OCI-LY1 (cell line): ENCODE results near the gene DONSON.

Source experiments
- H2AFZ ChIP-seq: fragments of 200-600 bp; sonication (generic), shearing (Covaris generic); 2 replicates; pipeline ENCODE4 v1.6.0; 2014; ENCODE audit warnings: antibody characterized with exemption, mild to moderate bottlenecking, low read length
- H3F3A ChIP-seq: fragments of 200-600 bp; sonication (generic), shearing (Covaris generic); 2 replicates; pipeline ENCODE4 v1.6.0; 2014; ENCODE audit warnings: mild to moderate bottlenecking, antibody characterized with exemption, low read length, moderate library complexity; ENCODE audit not compliant: insufficient read depth
- H3K27ac ChIP-seq: fragments of 200-600 bp; sonication (generic); 2 replicates; pipeline ENCODE4 v1.5.1; 2014; ENCODE audit warnings: low read length, mixed run types, mild to moderate bottlenecking, low read depth; ENCODE audit not compliant: poor library complexity, severe bottlenecking
- H3K27me3 ChIP-seq: fragments of 200-600 bp; sonication (generic); 2 replicates; pipeline ENCODE4 v1.6.0; 2014; ENCODE audit warnings: antibody characterized with exemption, mild to moderate bottlenecking, low read length, moderate library complexity; ENCODE audit not compliant: insufficient read depth
- H3K36me3 ChIP-seq: fragments of 200-600 bp; sonication (generic); 2 replicates; pipeline ENCODE4 v1.6.1; 2014; ENCODE audit warnings: mild to moderate bottlenecking, antibody characterized with exemption, low read length, moderate library complexity, mixed read lengths; ENCODE audit not compliant: insufficient read depth
- H3K4me1 ChIP-seq: fragments of 200-600 bp; sonication (generic); 2 replicates; pipeline ENCODE4 v1.5.1; 2014; ENCODE audit warnings: mild to moderate bottlenecking, low read length, moderate library complexity; ENCODE audit not compliant: insufficient read depth, severe bottlenecking
- H3K4me2 ChIP-seq: fragments of 200-600 bp; sonication (generic), shearing (Covaris generic); 2 replicates; pipeline ENCODE4 v1.6.1; 2014; ENCODE audit warnings: low read length
- H3K4me3 ChIP-seq: fragments of 200-600 bp; sonication (generic); 2 replicates; pipeline ENCODE4 v1.5.1; 2014; ENCODE audit warnings: low read length, low read depth, mild to moderate bottlenecking, mixed read lengths; ENCODE audit not compliant: poor library complexity, severe bottlenecking
- H3K79me2 ChIP-seq: fragments of 200-600 bp; shearing (Covaris generic); 2 replicates; pipeline ENCODE4 v1.6.1; 2016; ENCODE audit warnings: mixed run types, low read length, mixed read lengths; ENCODE audit not compliant: insufficient read depth
- H3K9ac ChIP-seq: fragments of 200-600 bp; sonication (generic), shearing (Covaris generic); 2 replicates; pipeline ENCODE4 v1.6.1; 2014; ENCODE audit warnings: mild to moderate bottlenecking, low read length, mixed read lengths
- H3K9me2 ChIP-seq: fragments of 200-600 bp; sonication (generic), shearing (Covaris generic); 2 replicates; pipeline ENCODE4 v1.6.1; 2014; ENCODE audit warnings: low read depth, mild to moderate bottlenecking, low read length, mixed read lengths
- H3K9me3 ChIP-seq: fragments of 200-600 bp; shearing (Covaris generic); 2 replicates; pipeline ENCODE4 v1.6.1; 2014; ENCODE audit warnings: low read length, mixed read lengths
- H4K20me1 ChIP-seq: fragments of 200-600 bp; sonication (generic), shearing (Covaris generic); 2 replicates; pipeline ENCODE4 v1.6.0; 2016; ENCODE audit warnings: mild to moderate bottlenecking, low read length; ENCODE audit not compliant: insufficient read depth
- EZH2 ChIP-seq: fragments of 200-600 bp; sonication (generic), shearing (Covaris generic); IDR thresholded peaks from 2 replicates; pipeline ENCODE4 v1.8.0; 2017; ENCODE audit warnings: borderline replicate concordance, mixed run types, mild to moderate bottlenecking, antibody characterized with exemption, low read length, moderate library complexity, mixed read lengths
- TF ChIP-seq, protein P1 (sequence below): fragments of 200-600 bp; sonication (generic), shearing (Covaris generic); IDR thresholded peaks from 2 replicates; pipeline ENCODE4 v1.5.1; 2017; ENCODE audit warnings: mild to moderate bottlenecking, antibody characterized with exemption, low read length, moderate library complexity, mixed read lengths

DONSON gene

DNA sequence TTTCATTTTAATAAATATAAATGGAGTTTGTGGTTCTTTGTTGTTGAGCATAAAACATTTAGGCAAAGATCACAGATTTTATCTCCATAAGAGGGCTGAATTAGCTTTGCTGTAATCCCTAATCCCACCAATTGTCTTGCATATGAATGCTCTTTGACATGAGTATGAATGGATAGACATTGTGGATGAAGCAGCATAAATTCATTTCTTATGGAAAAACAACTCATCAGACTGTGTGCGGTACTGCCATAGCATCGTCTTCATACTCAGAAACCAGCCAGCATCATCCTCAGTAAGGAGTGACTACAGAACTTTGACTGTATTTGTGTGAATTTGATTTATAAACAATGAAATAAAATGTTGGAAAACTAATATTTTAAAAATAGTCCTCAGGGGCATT lies 26.1 kb downstream of the DONSON start:
- H3F3A ChIP-seq: no peaks in the 10 kb centered on the region; the same call in 1 of the 2 replicates
- no peaks in the 10 kb centered on the region for H3K9me2 ChIP-seq
- no peaks in the 10 kb centered on the region for H3K27me3 ChIP-seq
- no peak overlapping the region for H3K27ac ChIP-seq
- no peak overlapping the region for H3K4me2 ChIP-seq
- H3K4me3 ChIP-seq: no peak overlapping the region
- no peaks in the 10 kb centered on the region for H3K4me1 ChIP-seq
- H3K79me2 ChIP-seq: peaks cover 35% of the 10 kb centered on the region
- no peaks in the 10 kb centered on the region for H3K9me3 ChIP-seq
- no peak overlapping the region for H2AFZ ChIP-seq
- 0 out of 2 replicates have a peak, but pooled peaks cover 2% of the 10 kb centered on the region for H4K20me1 ChIP-seq
- TF ChIP-seq, protein P1, sequence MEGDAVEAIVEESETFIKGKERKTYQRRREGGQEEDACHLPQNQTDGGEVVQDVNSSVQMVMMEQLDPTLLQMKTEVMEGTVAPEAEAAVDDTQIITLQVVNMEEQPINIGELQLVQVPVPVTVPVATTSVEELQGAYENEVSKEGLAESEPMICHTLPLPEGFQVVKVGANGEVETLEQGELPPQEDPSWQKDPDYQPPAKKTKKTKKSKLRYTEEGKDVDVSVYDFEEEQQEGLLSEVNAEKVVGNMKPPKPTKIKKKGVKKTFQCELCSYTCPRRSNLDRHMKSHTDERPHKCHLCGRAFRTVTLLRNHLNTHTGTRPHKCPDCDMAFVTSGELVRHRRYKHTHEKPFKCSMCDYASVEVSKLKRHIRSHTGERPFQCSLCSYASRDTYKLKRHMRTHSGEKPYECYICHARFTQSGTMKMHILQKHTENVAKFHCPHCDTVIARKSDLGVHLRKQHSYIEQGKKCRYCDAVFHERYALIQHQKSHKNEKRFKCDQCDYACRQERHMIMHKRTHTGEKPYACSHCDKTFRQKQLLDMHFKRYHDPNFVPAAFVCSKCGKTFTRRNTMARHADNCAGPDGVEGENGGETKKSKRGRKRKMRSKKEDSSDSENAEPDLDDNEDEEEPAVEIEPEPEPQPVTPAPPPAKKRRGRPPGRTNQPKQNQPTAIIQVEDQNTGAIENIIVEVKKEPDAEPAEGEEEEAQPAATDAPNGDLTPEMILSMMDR: no peak
- TF ChIP-seq EZH2: no peak
- no peak overlapping the region for H3K9ac ChIP-seq
- peaks cover 89% of the 10 kb centered on the region for H3K36me3 ChIP-seq

DNA sequence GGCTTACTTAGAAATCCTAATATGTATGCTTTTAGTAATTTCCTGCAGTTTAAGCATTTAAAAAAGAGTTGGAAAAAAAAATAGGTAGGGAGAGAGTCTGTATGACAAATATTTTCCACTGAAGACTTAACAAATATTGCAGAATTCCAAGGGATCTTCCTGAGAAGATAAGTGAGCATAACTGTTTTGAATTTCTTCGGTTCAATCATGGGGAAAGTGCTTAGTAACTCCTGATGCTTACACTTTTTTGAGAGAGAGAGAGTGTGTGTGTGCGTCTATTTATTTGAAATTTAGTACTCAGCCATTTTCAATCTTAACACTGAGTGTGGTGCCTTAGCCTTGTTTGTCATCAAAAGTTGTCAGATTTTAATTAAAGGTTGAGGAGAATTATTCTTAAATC lies 27.1 kb downstream of the DONSON start:
- no peak overlapping the region for H3K9ac ChIP-seq
- H3K27ac ChIP-seq: no peak overlapping the region
- peaks cover 35% of the 10 kb centered on the region for H3K79me2 ChIP-seq
- TF ChIP-seq, protein P1: no peak
- TF ChIP-seq EZH2: no peak
- H3K36me3 ChIP-seq: peaks cover 93% of the 10 kb centered on the region
- no peaks in the 10 kb centered on the region for H3K27me3 ChIP-seq
- H3F3A ChIP-seq: no peaks in the 10 kb centered on the region
- no peak overlapping the region for H3K4me2 ChIP-seq
- H3K4me1 ChIP-seq: no peaks in the 10 kb centered on the region
- no peaks in the 10 kb centered on the region for H3K9me3 ChIP-seq
- no peak overlapping the region for H2AFZ ChIP-seq
- H3K4me3 ChIP-seq: no peak overlapping the region
- no peaks in the 10 kb centered on the region for H3K9me2 ChIP-seq
- 0 out of 2 replicates have a peak, but pooled peaks cover 2% of the 10 kb centered on the region for H4K20me1 ChIP-seq

DNA sequence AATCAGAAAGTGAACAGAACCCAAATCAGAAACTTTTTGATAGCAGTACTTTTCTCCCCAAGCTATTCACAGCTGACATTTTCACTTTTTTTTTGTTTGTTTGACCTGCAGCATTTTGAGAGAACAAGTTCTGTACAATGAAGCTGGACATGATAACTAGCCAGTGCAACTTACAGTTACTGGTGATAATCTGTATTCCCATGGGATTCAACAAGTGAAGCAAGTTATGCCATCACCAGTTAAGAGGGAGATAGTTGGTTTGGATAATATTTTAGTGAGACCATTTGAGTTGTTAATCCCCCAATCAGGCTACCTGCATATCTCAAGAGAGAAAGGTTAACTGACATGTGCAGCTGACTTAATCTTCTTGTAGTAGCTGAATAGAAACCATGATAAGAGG lies 27.5 kb downstream of the DONSON start:
- Histone ChIP-seq H3K27me3 (no peaks in the 10 kb centered on the region), H4K20me1 (peaks cover 3% of the 10 kb centered on the region; the same call in 1 of the 2 replicates)

More for the DNA sequence above, 27.5 kb downstream of the DONSON start:
- H2AFZ ChIP-seq: no peak overlapping the region
- H3K79me2 ChIP-seq: peaks cover 38% of the 10 kb centered on the region
- H3K4me1 ChIP-seq: no peaks in the 10 kb centered on the region
- H3K4me3 ChIP-seq: no peak overlapping the region
- no peaks in the 10 kb centered on the region for H3F3A ChIP-seq
- H3K9me3 ChIP-seq: no peaks in the 10 kb centered on the region
- no peak overlapping the region for H3K9ac ChIP-seq
- peaks cover 96% of the 10 kb centered on the region for H3K36me3 ChIP-seq
- no peak for TF ChIP-seq EZH2
- TF ChIP-seq, protein P1: no peak
- no peaks in the 10 kb centered on the region for H3K9me2 ChIP-seq
- no peak overlapping the region for H3K4me2 ChIP-seq
- H3K27ac ChIP-seq: no peak overlapping the region
